Duodenal mucosa (tissue), 2 donors: ENCODE data around the gene ARRDC2.

Experiments
- H3K27ac ChIP-seq: one replicate; pipeline ENCODE4 v1.7.0; 2013; ENCODE audit warnings: low read depth, low read length
- H3K27me3 ChIP-seq, 2 donors: one replicate each; pipeline ENCODE4 v1.7.0; 2013; ENCODE audit warnings: low read length in 2 of 2, control low read depth in 1 of 2; ENCODE audit not compliant: insufficient read depth in 2 of 2, control insufficient read depth in 1 of 2
- H3K36me3 ChIP-seq, 2 donors: one replicate each; pipeline ENCODE4 v1.7.0; 2013; ENCODE audit warnings: low read length in 2 of 2, control low read depth in 1 of 2; ENCODE audit not compliant: insufficient read depth in 2 of 2, control insufficient read depth in 1 of 2
- H3K4me1 ChIP-seq, 2 donors: one replicate each; pipeline ENCODE4 v1.7.0; 2013; ENCODE audit warnings: low read length in 2 of 2, control low read depth in 1 of 2; ENCODE audit not compliant: insufficient read depth in 2 of 2, control insufficient read depth in 1 of 2
- H3K4me3 ChIP-seq, 2 donors: one replicate each; pipeline ENCODE4 v1.7.0; 2013; ENCODE audit warnings: low read length in 2 of 2, low read depth in 1 of 2
- H3K9ac ChIP-seq, 2 donors: one replicate each; pipeline ENCODE4 v1.7.0; 2013; ENCODE audit warnings: low read length in 2 of 2, low read depth in 1 of 2
- H3K9me3 ChIP-seq, 2 donors: one replicate each; pipeline ENCODE4 v1.7.0; 2013; ENCODE audit warnings: low read length in 2 of 2, control low read depth in 1 of 2; ENCODE audit not compliant: control insufficient read depth in 1 of 2

Gene ARRDC2

DNA sequence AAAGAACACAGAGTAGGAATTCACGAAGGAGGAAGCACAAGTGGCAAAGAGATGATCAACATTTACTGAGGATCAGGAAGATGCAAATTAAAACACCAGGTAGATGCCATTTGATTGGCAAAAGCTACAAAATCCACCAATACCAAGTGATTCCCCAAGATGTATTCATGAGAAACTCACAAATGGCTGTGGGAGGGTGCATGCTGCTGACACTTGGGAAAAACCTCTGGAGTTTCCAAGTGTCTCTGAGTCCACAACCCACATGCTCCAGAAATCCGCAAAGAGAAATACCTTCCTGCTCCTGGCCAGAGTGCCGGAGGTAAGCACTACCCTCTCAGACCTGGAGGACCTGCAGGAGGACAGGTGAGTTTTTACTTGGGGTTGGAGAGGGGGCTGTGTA lies 35.7 kb downstream of the ARRDC2 start:
- Histone ChIP-seq H3K9ac (no peak overlapping the region), H3K27me3 (no peaks in the 10 kb centered on the region), H3K4me1 (peaks cover 15 to 18% of the 10 kb centered on the region in 2 donors), H3K27ac (no peak overlapping the region), H3K4me3 (no peak overlapping the region), H3K9me3 (peaks cover 0 to 4% of the 10 kb centered on the region in 2 donors), H3K36me3 (no peaks in the 10 kb centered on the region)

DNA sequence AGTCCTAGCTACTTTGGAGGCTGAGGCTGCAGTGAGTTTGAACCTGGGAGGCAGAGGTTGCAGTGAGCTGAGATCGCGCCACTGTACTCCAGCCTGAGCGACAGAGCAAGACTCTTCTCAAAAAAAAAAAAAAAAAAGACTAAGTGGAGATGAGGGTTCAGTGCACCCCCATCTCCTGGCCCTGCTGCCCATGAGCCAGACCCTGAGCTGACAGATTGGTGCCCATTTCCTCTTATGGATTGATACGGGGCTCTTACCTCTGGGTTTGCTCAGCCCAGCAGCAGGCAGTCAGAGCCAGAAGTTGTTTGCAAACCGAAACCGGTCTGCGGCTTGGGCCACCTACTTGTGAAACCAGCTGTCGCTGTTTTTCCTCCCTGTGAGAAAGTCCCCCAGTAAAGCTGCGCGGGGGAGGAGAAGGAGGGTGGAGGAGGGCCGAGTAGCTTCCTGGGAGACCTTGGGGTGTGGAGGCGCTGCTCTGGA lies 36.9 kb downstream of the ARRDC2 start:
- peak overlapping the region; percentile 55 to 62 for H3K4me3 ChIP-seq
- H3K4me1 ChIP-seq = peaks cover 16 to 18% of the 10 kb centered on the region in 2 donors
- H3K27me3 ChIP-seq = no peaks in the 10 kb centered on the region
- H3K27ac ChIP-seq = no peak overlapping the region
- peak overlapping the region; percentile 5 to 31 for H3K9ac ChIP-seq
- no peaks in the 10 kb centered on the region for H3K36me3 ChIP-seq
- H3K9me3 ChIP-seq = peaks cover 0 to 4% of the 10 kb centered on the region in 2 donors

DNA sequence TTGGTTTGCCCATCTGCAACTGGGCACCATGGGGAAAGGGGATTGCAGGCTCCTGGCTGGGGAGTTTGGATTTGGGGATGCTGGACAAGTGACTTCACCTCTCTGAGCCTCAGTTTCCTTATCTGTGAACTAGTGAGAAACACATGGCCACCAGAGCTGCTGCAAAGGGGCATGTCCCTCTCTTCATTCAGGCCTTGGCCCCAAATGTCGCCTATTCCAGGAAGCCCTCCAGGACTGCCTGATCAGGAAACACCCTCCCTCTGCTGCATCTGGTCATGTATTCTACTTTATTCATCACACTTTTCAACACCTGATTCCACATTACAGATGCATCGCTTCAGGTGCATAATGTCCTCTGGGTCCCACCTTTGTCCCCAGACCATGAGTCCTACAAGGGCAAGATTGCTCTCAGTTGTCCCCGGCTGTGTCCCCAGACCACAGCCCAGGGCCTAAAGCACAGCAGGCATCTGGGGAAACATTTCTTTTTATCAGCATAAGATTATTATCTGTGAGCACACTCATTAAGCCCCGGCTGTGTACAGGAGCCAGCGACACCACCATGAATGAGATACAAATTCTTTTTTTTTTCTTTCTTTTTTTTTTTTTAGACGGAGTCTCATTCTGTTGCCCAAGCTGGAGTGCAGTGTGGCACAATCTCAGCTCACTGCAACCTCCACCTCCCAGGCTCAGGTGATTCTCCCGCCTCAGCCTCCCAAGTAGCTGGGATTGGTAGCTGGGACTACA lies 37.5 kb downstream of the ARRDC2 start:
- Histone ChIP-seq H3K36me3 (no peaks in the 10 kb centered on the region), H3K27ac (no peak overlapping the region), H3K9ac (peak overlapping the region; percentile 5 to 31)

DNA sequence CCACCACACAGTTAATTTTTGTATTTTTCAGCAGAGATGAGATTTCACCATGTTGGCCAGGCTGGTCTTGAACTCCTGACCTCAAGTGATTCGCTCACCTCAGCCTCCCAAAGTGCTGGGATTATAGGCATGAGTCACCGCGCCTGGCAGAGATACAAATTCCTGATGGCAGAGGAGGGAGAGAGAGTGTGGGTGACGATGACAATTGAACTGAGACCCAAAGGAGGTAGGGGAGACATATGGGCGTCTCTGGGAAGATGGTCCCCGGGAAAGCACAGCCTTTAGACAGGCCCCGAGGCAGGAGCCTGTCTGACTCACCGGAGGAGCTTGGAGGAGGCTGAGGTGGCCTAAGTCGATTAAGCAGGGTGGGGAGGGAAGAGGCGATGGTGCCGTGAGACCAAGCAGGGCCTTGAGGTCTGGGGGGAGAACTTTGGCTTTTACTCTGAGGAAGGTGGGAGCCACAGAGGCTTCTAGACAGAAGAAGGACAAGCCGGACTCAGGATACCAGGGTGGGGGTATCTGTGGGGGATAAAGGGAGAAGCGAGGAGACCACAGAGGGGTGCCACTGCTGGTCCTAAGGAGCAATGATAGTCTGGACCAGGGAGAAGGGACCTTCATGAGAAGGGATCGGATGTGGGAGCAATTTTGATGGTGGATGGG lies 38.2 kb downstream of the ARRDC2 start:
- Histone ChIP-seq H3K36me3 (no peaks in the 10 kb centered on the region), H3K27ac (no peak overlapping the region), H3K9ac (no peak overlapping the region), H3K27me3 (no peaks in the 10 kb centered on the region), H3K4me3 (no peak overlapping the region), H3K4me1 (peaks cover 16 to 18% of the 10 kb centered on the region in 2 donors), H3K9me3 (no peaks in the 10 kb centered on the region)

More for the DNA sequence above, 37.5 kb downstream of the ARRDC2 start:
- H3K4me3 ChIP-seq = peak overlapping the region; percentile 55 to 62
- H3K4me1 ChIP-seq = peaks cover 16 to 18% of the 10 kb centered on the region in 2 donors
- peaks cover 0 to 4% of the 10 kb centered on the region in 2 donors for H3K9me3 ChIP-seq
- no peaks in the 10 kb centered on the region for H3K27me3 ChIP-seq

DNA sequence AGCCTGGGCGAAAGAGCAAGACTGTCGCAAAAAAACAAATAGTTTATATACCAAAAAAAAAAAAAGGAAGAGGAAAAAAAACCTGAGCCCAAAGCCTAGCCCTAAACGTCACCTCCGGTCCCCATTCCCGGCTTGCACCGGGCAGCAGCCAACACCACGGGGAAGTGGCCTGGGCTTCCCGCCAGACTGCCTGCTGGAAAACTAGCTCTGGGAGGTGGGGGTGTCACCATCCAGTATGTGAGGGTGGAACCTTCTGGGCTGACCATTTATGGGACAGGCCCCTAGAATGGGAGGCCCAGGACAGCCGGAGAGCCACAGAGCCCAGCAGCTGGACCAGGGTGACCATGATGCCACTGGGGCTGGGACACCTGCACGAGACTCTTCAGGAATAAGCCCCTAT lies 41.4 kb downstream of the ARRDC2 start:
- peaks cover 0 to 3% of the 10 kb centered on the region in 2 donors for H3K27me3 ChIP-seq
- H3K9me3 ChIP-seq = no peaks in the 10 kb centered on the region
- no peak overlapping the region for H3K4me3 ChIP-seq
- H3K27ac ChIP-seq = peak overlapping the region; percentile 20
- H3K9ac ChIP-seq = no peak overlapping the region
- H3K36me3 ChIP-seq = no peaks in the 10 kb centered on the region
- peaks cover 16% of the 10 kb centered on the region in 2 donors for H3K4me1 ChIP-seq

DNA sequence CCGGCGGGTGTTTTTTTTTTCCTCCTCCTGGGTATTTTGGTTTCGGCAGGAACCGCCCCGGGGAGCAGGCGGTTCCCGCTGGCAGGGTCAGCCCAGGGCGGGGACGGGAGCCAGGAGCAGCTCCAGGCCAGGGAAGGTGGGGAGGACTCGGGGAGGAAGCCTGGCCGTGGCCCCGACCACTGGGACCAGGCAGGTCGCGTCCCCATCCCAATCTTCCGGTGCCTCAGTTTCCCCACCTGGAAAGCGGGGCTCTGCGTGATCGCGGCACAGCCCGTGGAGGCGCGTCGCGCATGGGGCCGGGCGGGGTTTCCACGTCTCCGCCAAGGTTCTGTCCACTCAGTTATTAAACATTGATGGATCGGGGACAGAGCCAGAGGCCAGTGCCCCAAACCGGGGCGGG lies 43.9 kb downstream of the ARRDC2 start:
- H3K27ac ChIP-seq = no peak overlapping the region
- H3K4me1 ChIP-seq = peaks cover 0 to 8% of the 10 kb centered on the region in 2 donors
- H3K36me3 ChIP-seq = no peaks in the 10 kb centered on the region
- no peaks in the 10 kb centered on the region for H3K9me3 ChIP-seq
- no peak overlapping the region for H3K9ac ChIP-seq
- H3K4me3 ChIP-seq = no peak overlapping the region
- peaks cover 0 to 3% of the 10 kb centered on the region in 2 donors for H3K27me3 ChIP-seq

DNA sequence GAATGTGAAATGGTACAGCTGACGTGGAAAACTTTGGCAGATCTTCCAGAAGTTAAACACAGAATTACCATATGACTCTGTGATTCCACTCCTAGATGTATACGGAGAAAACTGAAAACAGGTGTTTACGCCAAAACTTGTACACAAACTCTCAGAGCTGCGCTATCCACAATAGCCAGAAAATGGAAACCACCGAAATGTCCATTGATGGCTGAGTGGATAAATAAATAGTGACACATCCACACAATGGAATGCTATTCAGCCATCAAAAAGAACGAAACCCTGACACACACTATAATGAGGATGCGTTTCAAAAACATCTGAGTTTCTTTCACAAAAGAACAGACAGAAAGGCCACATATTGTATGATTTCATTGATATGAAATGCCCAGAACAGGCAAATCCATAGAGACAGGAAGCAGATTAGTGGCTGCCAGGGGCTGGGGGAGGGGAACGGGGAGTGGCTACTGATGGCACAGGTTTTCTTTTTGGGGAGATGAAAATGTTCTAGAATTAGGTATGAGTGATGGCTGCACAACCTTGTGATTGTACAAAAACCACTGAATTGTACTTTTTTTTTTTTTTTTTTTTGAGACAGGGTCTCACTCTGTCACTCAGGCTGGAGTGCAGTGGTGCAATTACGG lies 45.7 kb downstream of the ARRDC2 start:
- H3K9ac ChIP-seq = no peak overlapping the region
- peaks cover 6 to 12% of the 10 kb centered on the region in 2 donors for H3K4me1 ChIP-seq
- H3K4me3 ChIP-seq = no peak overlapping the region
- peaks cover 0 to 3% of the 10 kb centered on the region in 2 donors for H3K27me3 ChIP-seq
- H3K27ac ChIP-seq = no peak overlapping the region
- H3K36me3 ChIP-seq = no peaks in the 10 kb centered on the region
- no peaks in the 10 kb centered on the region for H3K9me3 ChIP-seq

DNA sequence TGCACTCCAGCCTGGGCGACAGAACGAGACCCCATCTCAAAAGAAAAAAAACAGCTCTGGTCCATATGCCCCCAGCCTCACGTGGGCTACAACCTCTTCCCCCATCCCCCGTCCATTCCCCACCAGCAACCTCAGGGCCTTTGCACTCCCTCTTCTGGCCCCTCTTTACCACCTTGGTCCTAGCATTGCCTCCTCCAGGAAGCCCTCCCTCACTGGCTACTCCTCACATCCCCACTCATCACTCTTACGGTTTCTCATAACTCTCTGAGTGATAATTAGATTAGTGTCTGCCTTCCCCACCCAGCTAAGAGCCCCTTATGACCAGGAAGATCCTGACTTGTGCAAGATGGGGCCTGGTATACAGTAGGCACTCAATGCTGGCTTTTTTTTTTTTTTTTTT lies 48.0 kb downstream of the ARRDC2 start:
- H3K36me3 ChIP-seq = no peaks in the 10 kb centered on the region
- no peak overlapping the region for H3K4me3 ChIP-seq
- H3K9ac ChIP-seq = no peak overlapping the region
- peaks cover 4 to 13% of the 10 kb centered on the region in 2 donors for H3K4me1 ChIP-seq
- H3K27me3 ChIP-seq = peaks cover 0 to 3% of the 10 kb centered on the region in 2 donors
- H3K27ac ChIP-seq = no peak overlapping the region
- no peaks in the 10 kb centered on the region for H3K9me3 ChIP-seq

DNA sequence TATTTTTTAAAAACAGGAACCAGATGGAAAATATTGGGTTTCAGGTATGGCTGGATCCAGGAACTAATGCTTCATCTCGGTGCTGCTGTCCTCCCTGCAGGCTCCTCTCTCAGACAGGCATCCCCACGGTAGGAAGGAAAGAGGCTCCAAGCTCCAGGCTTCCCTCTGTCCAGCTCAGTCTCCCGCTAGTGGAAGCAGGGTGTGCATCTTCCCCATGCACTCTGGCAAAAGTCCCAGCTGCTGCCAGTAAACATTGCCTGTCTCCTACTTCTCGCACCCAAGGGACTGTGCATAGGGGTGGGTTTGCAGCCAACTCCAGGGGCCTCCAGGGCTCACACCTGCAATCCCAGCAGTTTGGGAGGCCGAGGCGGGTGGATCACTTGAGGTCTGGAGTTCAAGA lies 49.6 kb downstream of the ARRDC2 start:
- Histone ChIP-seq H3K9ac (no peak overlapping the region), H3K4me1 (peaks cover 4 to 13% of the 10 kb centered on the region in 2 donors), H3K27ac (no peak overlapping the region), H3K36me3 (no peaks in the 10 kb centered on the region), H3K27me3 (peaks cover 0 to 3% of the 10 kb centered on the region in 2 donors), H3K4me3 (no peak overlapping the region), H3K9me3 (no peaks in the 10 kb centered on the region)
